CD4-positive, alpha-beta T cell (primary cell): Measurements from ENCODE around the gene PHF2. TPM values are rescaled to one million over a fixed set of nuclear protein-coding genes. Genes with fewer than 3 reads are reported as not detected.
A peak's percentile ranks its signal among the peaks of the same experiment; 100 is the strongest.

ENCODE experiments used
- ATAC-seq: fragments of 200-7000 bp; cut with Tn5 transposase; one replicate; pipeline ENCODE4 v1.10.0; 2022; ENCODE audit warnings: mild to moderate bottlenecking; ENCODE audit not compliant: poor library complexity
- CTCF ChIA-PET: fragments of 350-600 bp; sonication (Branson Sonifier 250); formaldehyde crosslinking; loops from one replicate; lab custom pipeline; 2021; ENCODE audit warnings: antibody characterized with exemption, inconsistent platforms; lab: Charles Lee
- POLR2A ChIA-PET: fragments of 350-600 bp; sonication (Branson Sonifier 250); formaldehyde crosslinking; loops from one replicate; lab custom pipeline; 2021; ENCODE audit warnings: antibody characterized with exemption, inconsistent platforms; lab: Charles Lee
- DNase-seq, 14 experiments: peaks; one replicate each; pipeline ENCODE4 v3.0.0-alpha.2; 2013 to 2020; ENCODE audit warnings: mixed read lengths in 2 of 14
- H3K27ac ChIP-seq, 2 donors: one replicate each; pipeline versions ENCODE4 v1.5.1 to v1.7.0; 2013; ENCODE audit warnings: low read length in 2 of 2, low read depth in 1 of 2, mild to moderate bottlenecking in 1 of 2
- H3K27me3 ChIP-seq, 2 experiments: 1 replicate in 1 of 2; 2 replicates in 1 of 2; pipeline versions ENCODE4 v1.6.1 to v1.7.0; 2013; ENCODE audit warnings: low read length in 2 of 2, control low read depth in 1 of 2, mild to moderate bottlenecking in 1 of 2, moderate library complexity in 1 of 2; ENCODE audit not compliant: insufficient read depth in 2 of 2, control insufficient read depth in 1 of 2
- H3K36me3 ChIP-seq: one replicate; pipeline ENCODE4 v1.6.1; 2013; ENCODE audit warnings: low read length, control low read depth; ENCODE audit not compliant: insufficient read depth
- H3K4me1 ChIP-seq: one replicate; pipeline ENCODE4 v1.6.1; 2013; ENCODE audit warnings: low read length, control low read depth; ENCODE audit not compliant: insufficient read depth
- H3K4me3 ChIP-seq: one replicate; pipeline ENCODE4 v1.5.1; 2013; ENCODE audit warnings: mild to moderate bottlenecking, low read length, moderate library complexity
- H3K9me3 ChIP-seq, 2 experiments: 1 replicate in 1 of 2; 2 replicates in 1 of 2; pipeline versions ENCODE4 v1.6.1 to v1.7.0; 2013; ENCODE audit warnings: low read length in 2 of 2, mild to moderate bottlenecking in 2 of 2, control low read depth in 1 of 2, moderate library complexity in 1 of 2; ENCODE audit not compliant: control insufficient read depth in 1 of 2, insufficient read depth in 1 of 2
- H3K27ac Mint-ChIP-seq: one replicate; pipeline ENCODE4 v1.8.0; 2020; ENCODE audit warnings: mixed read lengths
- H3K27me3 Mint-ChIP-seq: one replicate; pipeline ENCODE4 v1.8.0; 2021; ENCODE audit warnings: mixed read lengths
- H3K36me3 Mint-ChIP-seq: one replicate; pipeline ENCODE4 v1.8.0; 2021; ENCODE audit warnings: low read depth, mixed read lengths
- H3K4me1 Mint-ChIP-seq: one replicate; pipeline ENCODE4 v1.8.0; 2021; ENCODE audit warnings: low read depth, mixed read lengths
- H3K4me3 Mint-ChIP-seq: one replicate; pipeline ENCODE4 v1.8.0; 2020; ENCODE audit warnings: mild to moderate bottlenecking, mixed read lengths
- H3K9me3 Mint-ChIP-seq: one replicate; pipeline ENCODE4 v1.8.0; 2020; ENCODE audit warnings: mixed read lengths
- intact Hi-C, 2 experiments: fragments of 100-400 bp; cut with DNase I in 1 of 2; cut with micrococcal nuclease in 1 of 2; formaldehyde crosslinking; loops; one replicate each; pipeline versions ENCODE4 v1.15.1 to v1.9.0; 2023 to 2025; cut with DNase I, micrococcal nuclease
- total RNA-seq, 174 experiments: library from RNA in 2 of 174; stranded (reverse) in 2 of 174; gene quantifications; one replicate each; pipeline ENCODE4 v1.2.3 and lab custom pipeline; 2021 to 2026
- TF ChIP-seq, protein P1 (sequence below): fragments of 200-600 bp; IDR thresholded peaks from one replicate; pipeline ENCODE4 v1.8.0; 2022; ENCODE audit warnings: antibody characterized with exemption, mild to moderate bottlenecking

Gene PHF2
- total RNA-seq, 2 experiments from 2014 or later, result 27.3 to 28.8 TPM

DNA sequence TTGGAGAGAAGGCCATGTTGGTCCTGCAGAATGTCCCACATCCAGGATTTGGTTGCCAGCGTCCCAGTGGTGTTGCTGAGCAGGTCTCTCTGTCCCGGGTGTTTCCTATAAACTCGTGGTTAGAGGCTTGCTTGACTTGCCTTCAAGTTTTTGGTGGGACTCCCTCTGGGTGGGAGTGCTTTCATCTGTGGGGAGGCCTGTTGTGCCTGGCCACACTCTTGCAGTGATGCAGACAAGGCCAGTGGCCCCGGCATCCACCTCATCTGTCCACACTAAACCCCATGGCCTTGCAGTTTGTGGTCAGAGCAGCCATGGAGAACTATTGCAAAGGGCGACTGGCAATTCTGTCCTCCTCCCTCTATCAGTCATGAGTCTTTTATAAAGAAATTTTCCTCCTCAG, 71.8 kb downstream of the PHF2 start:
- Mint-ChIP-seq H3K9me3 (no peaks in the 10 kb centered on the region), H3K36me3 (peaks cover 41% of the 10 kb centered on the region)

DNA sequence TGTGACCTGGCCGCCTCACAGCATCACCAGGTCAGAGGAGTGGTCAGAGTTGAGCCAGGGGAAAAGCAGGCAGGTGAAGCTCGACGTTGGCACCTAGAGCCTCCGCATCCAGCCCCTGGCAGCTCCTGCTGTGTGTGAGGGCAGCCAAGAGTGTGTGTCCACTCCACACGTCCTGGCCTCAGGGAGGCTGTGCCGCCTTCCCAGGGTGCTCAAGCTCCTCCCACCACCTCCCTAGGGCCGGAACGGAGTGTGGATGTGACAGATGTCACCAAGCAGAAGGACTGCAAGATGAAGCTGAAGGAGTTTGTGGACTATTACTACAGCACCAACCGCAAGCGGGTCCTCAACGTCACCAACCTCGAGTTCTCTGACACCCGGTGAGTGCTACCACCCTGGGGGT, 72.5 kb downstream of the PHF2 start:
- Histone ChIP-seq H3K4me3 (no peak overlapping the region), H3K27ac (no peak overlapping the region), H3K27me3 (no peaks in the 10 kb centered on the region), H3K9me3 (no peaks in the 10 kb centered on the region), H3K4me1 (no peaks in the 10 kb centered on the region), H3K36me3 (peaks cover 73% of the 10 kb centered on the region)
- no peak for ATAC-seq
- intact Hi-C loops, result no loop called here
- DNase-seq, result peak in 2 of 14 experiments; percentile 6 to 15
- H3K4me3 Mint-ChIP-seq, result no peak overlapping the region
- H3K9me3 Mint-ChIP-seq, result no peaks in the 10 kb centered on the region
- peaks cover 34% of the 10 kb centered on the region for H3K36me3 Mint-ChIP-seq
- no peaks in the 10 kb centered on the region for H3K27me3 Mint-ChIP-seq
- H3K27ac Mint-ChIP-seq, result no peak overlapping the region
- TF ChIP-seq, protein P1, sequence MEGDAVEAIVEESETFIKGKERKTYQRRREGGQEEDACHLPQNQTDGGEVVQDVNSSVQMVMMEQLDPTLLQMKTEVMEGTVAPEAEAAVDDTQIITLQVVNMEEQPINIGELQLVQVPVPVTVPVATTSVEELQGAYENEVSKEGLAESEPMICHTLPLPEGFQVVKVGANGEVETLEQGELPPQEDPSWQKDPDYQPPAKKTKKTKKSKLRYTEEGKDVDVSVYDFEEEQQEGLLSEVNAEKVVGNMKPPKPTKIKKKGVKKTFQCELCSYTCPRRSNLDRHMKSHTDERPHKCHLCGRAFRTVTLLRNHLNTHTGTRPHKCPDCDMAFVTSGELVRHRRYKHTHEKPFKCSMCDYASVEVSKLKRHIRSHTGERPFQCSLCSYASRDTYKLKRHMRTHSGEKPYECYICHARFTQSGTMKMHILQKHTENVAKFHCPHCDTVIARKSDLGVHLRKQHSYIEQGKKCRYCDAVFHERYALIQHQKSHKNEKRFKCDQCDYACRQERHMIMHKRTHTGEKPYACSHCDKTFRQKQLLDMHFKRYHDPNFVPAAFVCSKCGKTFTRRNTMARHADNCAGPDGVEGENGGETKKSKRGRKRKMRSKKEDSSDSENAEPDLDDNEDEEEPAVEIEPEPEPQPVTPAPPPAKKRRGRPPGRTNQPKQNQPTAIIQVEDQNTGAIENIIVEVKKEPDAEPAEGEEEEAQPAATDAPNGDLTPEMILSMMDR, result no peak
- CTCF ChIA-PET, result no interaction called here
- POLR2A ChIA-PET, result no interaction called here
- no peaks in the 10 kb centered on the region for H3K4me1 Mint-ChIP-seq

More for the DNA sequence above, 71.8 kb downstream of the PHF2 start:
- ATAC-seq (no peak), DNase-seq (peak in 1 of 14 experiments; percentile 23)
- intact Hi-C loops, result no loop called here
- H3K9me3 ChIP-seq, result no peaks in the 10 kb centered on the region
- peaks cover 73% of the 10 kb centered on the region for H3K36me3 ChIP-seq
- H3K4me3 Mint-ChIP-seq, result no peak overlapping the region
- TF ChIP-seq, protein P1, result no peak
- H3K4me3 ChIP-seq, result no peak overlapping the region
- H3K27ac ChIP-seq, result no peak overlapping the region
- H3K27me3 ChIP-seq, result no peaks in the 10 kb centered on the region
- H3K27ac Mint-ChIP-seq, result no peak overlapping the region
- ChIA-PET POLR2A (no interaction called here), CTCF (no interaction called here)
- H3K4me1 Mint-ChIP-seq, result no peaks in the 10 kb centered on the region
- H3K27me3 Mint-ChIP-seq, result no peaks in the 10 kb centered on the region
- no peaks in the 10 kb centered on the region for H3K4me1 ChIP-seq

DNA sequence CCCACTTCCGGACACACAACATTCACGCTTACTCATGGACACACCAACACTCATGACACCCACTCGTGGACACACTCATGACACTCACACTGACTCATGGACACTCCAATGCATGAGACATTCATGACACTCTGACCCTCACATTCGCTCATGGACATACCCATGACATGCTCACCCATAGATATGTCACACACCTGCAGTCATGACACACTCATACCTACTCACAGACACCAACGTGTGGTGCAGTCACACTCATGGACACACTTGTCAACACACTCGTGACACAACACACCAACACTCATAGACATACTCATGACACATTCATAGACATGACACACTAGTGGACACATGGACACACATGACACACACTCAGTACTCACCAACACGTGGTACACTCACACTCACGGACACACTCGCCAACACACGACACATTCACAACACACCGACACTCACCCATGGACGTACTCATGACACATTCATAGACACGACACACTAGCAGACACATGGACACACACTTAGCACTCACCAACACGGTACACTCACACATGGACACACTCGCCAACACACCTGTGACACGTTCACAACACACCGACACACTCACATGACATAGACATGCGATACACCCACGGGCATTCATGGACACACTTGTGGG, 73.4 kb downstream of the PHF2 start:
- Mint-ChIP-seq H3K4me1 (no peaks in the 10 kb centered on the region), H3K36me3 (peaks cover 34% of the 10 kb centered on the region), H3K27me3 (no peaks in the 10 kb centered on the region), H3K9me3 (no peaks in the 10 kb centered on the region), H3K27ac (no peak overlapping the region), H3K4me3 (no peak overlapping the region)
- Histone ChIP-seq H3K27me3 (no peaks in the 10 kb centered on the region), H3K36me3 (peaks cover 76% of the 10 kb centered on the region), H3K4me3 (no peak overlapping the region), H3K4me1 (no peaks in the 10 kb centered on the region), H3K9me3 (no peaks in the 10 kb centered on the region), H3K27ac (no peak overlapping the region)
- intact Hi-C loops, result no loop called here
- ChIA-PET CTCF (no interaction called here), POLR2A (no interaction called here)
- TF ChIP-seq, protein P1, result no peak
- DNase-seq (peak in 2 of 14 experiments; percentile 5 to 11), ATAC-seq (no peak)
